ENCODE measurements around the gene VTN.
A peak's percentile ranks its signal among the peaks of the same experiment; 100 is the strongest.
"Not testable (repeated sequence)": the region's sequence is repeated elsewhere in the genome, so short reads cannot be mapped to it uniquely, and the experiment has no call there.

The VTN gene

DNA sequence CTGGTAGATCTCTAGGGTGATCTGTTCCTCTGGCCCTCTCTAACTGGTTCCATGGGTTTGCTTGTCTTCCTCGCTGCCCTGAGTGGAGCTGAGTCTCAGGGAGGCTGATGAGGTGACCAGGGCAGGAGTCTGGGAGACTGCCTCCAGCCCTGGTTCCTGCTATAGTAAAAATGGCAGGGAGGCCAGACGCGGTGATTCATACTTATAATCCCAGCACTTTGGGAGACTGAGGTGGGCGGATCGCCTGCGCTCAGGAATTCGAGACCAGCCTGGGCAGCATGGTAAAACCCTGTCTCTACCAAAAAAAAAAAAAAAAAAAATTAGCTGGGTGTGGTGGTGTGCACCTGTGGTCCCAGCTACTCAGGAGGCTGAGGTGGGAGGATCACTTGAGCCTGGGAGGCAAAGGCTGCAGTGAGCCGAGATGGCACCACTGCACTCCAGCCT, 31.3 kb downstream of the VTN start:
- DNase-seq = not testable (repeated sequence)

DNA sequence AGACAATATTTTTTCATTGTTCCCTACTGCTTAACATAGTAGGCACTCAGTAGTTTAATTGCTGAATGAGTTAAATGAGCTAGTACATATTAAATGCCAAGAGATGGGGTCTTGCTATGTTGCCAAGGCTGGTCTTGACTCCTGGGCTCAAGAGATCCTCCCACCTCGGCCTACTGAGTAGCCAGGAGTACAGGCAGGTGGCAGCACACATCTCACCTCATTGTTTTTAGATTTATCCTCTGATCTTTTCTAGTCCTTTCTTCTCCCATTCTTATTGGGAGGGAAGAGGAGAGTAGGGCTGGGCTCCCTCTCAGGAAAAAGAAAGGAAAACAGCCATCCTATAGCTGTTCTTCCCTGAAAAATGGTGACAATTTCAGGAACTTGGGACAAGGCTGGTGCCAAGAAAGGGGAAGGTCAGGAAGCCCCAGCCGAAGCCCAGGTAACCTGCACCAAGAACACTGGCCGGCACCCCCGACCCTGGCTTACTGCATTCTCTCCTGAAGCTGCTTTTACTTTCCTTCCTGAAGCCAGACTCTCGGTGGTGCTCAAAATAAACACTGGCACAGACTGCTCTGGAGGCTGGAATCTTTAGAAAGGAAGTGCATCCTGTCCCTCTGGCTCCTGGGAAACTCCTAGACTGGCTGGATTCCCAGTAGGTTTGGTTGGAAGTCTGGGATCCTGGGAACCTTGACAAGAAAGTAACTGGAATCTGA, 31.9 kb downstream of the VTN start:
- no peak for DNase-seq

DNA sequence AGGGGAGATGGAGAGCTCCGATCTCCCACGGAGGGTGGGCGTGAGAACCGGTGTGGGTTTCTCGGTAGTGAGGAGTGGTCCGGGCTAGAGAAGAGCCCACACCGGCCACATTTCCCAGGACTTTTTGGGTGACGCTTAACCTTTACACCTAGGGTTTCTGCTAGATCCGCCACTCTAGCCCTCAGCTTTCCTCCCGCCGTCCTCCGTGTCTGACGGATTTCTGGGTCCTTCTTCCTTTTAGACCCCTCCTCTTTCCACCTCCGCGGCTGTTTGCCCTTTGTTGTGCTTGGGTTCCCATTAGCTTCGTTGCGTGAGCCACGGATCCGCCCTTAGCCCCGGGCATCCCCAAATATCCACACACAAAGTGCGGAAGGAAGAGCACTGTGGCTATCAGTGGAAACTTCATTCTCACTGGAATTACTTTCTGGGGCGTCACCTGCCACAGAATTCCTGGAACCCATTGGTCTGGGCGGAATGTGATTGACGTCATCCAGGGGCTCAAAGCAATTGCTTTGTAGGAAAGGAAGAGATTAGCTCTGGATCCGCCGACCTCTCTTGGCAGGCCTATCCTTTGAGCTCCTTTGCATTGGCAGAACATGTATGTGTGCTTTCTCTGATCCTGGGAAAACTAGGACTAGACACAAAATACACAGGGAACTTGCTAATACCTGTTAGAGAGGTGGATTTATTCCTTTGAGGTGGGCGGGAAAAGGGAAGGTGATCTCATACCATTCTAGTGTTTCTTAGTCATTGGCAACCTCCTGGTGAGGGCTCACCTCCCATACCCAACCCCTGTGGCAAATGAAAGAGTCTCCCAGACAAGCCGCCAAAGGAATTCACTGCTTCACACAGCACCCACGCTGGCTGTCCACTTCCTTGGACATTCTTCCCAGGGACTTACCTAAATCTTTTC, 33.9 kb downstream of the VTN start:
- peak; percentile 42 for DNase-seq

DNA sequence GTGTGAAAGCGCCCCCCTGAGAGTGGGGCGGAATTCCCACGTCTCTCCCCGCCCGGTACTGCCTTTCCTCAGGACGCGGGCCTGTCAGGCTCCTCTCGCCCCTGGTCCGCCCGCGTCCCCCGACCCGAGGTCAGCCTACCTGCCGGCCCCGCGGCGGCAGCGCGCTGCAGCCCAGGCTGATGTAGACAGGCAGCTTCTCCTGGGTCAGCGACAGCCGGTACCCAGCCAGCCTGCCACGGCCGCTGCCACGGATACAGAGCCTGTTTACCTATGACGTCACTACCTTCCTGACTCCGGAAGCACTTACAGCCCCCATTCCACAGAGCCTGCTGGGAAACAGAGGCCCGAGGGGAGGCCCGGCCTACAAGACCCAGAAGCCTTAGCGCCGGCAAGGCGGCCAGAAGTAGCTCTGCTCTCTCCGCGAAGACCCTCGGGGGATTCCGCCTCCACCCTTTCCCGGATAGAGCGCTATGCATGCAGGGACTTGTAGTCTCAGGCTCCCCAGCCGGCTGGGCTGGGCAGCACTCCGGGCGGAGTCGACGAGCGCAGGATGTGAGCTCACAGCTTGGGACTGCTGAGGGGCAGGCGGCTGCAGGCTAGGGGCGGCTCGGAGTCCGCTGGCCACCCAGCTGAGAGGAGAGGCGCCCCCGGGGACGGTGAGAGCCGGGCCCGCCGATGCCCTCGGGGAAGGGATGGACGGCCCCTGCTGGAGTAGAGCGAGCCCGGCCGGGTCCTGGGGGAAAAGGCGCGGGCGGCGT, 34.7 kb downstream of the VTN start, which contains the start of the genes IFT20 and TNFAIP1:
IFT20 (minus strand) TSS at position 272 of the 758 bp plus-strand sequence. CDS start 3,487 bp downstream, outside the sequence.
TNFAIP1 (plus strand) TSS at position 561 of the 758 bp plus-strand sequence. CDS start 3,761 bp downstream, outside the sequence.
- DNase-seq = peak; percentile 99

DNA sequence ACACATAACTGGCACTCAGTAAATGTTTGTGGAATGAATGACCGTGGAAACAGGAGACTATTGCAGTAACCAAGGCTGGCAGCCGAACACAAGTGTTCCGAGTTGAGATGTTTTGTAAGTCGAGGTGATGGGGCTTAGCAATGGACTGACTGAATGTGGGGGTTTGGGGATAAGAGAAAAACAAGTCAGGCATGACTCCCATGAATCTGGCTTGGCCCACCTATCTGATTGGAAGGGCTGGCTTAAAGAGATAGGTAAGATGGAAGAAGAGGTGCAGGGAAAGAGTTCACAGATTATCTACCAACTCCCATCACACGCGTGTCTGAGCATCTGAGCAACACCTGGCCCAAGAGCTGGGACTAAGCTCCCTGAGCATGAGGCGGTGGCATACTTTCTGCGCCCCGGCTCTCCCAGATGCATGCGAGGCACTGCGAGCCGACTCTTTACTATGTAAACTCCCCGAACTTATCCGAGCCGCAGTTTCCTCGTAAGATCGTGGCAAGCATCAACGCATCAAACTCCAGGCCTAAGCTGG, 35.4 kb downstream of the VTN start:
- no peak for DNase-seq

DNA sequence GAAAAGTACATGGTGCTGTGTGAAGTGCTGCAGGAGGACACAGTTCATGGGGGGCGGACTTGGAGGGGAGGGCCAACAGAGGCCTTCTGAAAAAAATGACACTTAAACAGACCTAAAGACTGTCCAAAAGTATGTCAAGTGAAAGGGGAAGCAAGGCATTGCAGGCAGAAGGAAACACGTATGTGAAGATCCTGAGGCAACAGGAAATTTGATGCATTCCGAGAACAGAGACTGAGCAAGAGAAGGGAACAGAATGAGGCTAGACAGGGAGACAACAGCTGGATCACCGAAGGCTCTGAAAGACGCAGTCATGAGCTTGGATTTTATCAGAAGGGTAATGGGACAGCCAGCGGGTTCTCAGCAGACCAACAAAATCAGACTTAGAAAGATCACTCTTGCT, 35.9 kb downstream of the VTN start:
- no peak for DNase-seq

DNA sequence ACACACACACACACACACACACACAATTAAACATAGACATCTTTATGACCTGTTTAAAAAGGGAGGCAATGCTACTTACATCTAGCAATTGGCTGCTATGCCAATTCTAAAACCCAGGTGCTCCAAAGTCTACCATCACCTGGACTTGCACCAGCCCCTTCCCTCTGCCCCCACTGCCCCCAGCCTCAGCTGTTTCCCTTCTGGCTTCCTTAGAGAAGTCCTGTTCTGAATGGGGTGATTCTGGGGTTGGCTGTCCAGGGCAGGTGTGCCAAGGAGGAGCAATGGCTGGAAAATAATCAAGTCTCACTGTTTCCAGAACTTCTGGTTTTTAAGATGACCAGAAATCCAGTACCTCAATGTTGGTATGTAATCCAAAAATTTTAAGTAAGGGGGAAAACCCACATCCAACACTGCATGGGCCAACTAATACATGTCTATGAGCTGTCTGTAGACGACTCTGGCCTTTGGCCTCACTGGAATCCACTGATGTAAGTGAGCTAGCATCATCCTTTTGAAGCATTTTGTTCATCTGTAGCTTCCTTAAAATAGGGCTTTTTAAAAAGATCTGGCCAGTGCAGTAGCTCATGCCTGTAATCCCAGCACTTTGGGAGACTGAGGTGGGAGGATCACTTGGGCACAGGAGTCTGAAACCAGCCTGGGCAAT, 36.9 kb downstream of the VTN start:
- no peak for DNase-seq

DNA sequence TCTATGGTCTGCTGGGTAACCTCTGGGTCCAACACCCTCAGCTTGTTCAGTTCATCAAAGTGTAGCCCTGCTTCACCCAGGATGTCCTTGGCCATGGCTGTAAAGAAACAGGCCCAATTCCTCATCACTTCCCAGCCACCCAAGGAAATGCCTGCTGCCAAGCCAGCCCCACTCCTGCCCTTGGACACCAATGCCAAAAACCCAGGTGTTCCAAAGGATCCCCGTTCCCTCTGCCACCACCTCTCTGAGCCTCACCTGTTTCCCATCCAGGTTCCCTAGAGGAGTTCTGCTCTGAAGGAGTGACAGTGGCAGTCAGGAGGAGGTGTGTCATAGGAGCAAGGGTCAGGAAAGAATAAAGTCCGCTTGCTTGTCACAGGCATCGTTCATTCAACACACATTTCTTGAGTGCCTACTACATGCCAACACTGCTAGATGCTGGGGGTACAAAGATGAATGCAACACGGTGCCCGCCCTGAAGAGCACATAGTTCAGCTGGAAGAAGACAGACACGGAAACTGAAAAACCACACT, 38.2 kb downstream of the VTN start:
- DNase-seq = no peak

DNA sequence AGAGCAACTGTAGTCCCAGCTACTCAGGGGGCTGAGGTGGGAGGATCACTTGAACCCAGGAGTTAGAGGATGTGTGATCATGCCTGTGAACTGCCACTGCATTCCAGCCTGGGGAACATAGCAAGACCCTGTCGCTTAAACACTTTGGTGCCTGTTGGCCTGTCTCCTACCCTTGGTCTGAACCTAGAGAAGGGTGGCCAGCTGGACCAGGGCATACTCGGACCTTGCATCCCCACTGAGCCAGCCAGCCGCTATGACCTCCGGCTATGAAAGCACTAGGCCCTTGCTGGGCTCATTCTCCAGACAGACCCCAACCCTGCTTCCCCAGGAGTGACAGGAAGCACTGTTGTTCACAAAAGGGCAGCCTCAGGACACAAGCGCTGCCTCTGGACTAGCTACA, 39.4 kb downstream of the VTN start:
- no peak for DNase-seq

DNA sequence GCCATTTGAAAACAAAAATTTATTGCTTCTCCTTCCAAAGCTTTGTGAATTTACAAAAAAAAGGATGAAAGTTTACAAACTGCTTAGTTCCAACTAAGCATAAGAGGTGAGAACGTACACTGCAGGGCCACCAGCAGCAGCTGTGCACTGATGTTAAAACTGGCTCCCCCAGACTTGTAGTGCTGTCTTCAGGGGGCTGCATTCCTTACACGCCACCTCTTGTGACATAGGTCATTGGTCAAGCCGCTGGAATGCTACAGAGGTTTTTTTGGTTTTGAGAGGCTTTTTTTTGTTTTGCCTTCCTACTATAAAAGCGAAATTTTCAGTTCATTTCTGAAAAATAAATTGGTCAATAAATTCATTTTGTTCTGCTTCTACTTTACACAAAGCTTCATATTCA, 41.8 kb downstream of the VTN start:
- no peak for DNase-seq

DNA sequence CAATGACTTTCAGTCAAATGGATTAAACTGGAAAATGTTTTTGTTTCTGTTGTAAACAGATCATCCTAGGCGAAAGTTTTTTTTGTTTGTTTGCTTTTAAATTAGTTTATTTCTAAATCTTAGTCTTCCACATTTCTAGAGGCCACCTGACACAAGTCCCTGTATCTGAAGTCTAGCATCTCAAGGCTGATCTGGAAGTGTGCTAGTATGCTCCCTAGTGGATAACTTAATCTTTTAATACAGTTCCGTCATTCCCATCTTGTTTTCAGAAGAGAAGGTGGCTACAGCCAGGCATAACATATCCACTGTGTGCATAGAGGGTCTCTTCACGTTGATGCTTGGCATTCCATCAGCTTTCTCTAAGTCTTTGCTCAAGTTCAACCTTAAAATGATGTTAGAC, 42.4 kb downstream of the VTN start:
- DNase-seq = no peak

DNA sequence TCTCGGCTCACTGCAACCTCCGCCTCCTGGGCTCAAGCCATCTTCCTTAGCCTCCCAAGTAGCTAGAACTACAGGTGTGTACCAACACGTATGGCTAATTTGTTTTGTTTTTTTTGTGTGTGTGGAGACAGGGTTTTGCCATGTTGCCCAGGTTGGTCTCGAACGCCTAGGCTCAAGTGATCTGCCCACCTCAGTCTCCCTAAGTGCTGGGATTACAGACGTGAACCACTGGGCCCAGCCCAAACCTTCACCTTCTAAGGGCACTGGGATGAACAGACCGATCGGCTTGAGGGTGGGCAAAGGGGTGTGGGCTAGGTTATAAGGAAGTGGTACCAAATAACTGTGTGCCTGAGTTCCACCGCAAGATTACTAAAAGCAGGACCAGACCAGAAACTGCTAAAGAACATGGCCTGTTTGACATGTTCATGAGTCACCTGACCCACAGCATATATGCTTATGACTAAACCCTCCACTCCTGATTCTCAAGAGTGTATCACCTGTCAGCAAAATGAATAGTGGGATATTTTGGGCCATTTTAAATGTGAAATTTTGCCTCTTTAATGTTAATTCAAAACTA, 43.0 kb downstream of the VTN start:
- no peak for DNase-seq

DNA sequence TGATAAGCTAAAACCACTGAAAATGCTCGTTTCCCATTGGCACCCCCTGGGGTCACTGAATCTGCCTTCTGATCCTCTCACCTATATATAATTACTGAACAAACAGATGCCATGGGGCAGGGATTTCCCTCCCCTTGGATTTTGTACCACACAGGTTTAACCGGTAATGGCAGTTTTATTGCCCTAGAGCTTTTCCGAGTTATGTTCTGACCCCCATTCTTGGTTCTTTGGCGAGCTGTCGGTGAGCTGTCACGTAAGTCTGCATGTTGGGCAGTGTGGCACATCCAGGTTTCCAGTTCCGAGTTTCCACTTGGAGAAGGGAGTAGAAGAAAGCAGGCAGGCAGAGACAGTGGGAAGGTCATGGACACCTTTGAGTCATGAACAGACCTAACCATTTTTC, 44.0 kb downstream of the VTN start:
- no peak for DNase-seq

DNA sequence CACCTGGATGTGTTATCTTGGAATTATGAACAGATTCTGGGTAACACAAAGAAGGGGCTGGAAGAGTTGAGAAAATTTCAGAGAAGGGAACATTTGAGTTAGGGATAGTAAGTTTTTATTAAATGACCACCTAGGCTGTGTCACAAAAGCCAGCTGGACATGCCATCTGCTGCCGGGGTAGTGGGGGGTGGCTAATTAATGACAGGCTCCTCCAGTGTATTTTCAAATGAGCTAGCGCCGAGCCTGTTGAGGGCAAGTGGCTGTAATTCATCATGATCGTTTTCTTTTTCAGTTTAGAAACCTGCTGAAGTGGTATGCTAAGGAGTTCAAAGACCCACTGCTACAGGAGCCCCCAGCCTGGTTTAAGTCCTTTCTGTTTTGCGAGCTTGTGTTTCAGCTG, 44.9 kb downstream of the VTN start:
- DNase-seq = no peak

DNA sequence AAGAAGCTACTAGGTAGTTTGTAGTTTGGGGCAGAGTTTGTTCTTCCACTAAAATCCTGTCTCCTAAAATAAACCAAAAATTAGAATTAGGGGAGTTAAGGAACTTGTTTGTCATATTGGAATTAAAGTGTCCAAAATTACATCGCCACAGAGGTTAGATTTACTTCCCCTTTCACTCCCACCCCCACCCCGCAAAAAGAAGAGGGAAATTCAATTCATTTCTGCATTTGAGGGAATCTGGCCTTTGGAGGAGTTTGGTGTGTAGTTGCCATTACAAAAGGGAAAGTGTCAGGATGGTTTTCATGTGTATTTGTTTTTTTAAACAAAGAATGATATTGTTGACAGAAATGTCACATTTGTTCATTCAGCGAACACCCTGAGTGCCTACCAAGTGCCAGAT, 45.3 kb downstream of the VTN start:
- DNase-seq = no peak

DNA sequence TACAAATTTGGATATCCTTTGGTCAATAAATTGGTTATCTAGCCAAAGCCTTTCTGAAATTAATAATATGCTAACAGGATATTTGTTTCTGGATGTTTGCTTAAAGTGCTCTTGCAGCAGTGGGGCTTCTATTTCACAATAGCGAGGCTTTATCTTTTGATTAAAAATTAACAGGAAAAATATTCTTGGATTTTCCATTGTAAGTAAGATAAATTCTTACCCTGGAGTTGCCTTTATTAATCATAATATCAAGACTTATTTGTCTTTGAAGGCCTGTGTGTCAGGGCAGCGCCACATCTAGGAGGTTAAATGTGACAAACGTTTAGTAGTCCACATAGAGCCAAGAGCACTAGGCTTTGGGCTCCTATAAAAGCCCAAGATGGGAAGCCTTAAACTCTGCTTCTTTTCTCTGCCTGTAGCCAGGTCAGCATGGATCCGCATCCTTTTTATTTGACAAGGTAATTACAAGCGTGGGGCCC, 45.8 kb downstream of the VTN start:
- no peak for DNase-seq

DNA sequence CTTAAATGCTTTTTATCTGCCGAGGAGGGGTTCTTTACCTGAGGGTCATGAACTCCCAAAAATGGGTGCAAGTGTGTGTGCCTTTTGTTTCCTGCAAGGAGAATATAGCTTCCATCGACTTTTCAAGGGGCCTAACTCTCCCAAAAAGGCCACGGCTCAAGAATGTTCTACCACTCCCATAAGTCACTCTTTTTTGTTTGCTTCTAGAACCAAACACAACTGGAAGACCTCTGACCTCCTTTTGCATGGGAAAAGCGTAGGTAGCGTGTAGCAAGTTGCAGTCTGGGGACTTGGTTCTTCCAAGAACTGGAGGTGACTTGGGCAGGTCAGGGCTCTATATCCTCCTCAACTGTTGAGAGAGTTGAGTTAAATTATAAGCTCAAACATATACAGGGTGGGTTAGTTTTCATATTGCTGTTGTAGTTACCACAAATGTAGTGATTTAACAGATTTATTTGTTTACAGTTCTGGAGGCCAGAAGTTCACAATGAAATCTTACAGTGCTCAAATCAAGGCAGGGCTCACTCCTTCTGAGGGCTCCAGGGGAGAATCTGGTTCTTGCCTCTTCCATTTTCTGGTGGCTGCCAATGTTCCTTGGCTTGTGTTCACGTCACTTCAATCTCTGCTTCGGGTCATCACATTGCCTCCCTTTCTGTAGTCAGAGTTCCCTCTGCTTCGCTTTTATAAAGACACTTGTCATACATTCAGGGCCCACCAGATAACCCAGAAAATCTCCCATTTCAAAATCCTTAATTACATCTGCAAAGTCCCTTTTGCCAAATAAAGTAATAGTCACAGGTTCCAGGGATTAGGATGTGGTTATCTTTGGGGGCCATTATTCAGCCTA, 49.7 kb downstream of the VTN start:
- DNase-seq = no peak

DNA sequence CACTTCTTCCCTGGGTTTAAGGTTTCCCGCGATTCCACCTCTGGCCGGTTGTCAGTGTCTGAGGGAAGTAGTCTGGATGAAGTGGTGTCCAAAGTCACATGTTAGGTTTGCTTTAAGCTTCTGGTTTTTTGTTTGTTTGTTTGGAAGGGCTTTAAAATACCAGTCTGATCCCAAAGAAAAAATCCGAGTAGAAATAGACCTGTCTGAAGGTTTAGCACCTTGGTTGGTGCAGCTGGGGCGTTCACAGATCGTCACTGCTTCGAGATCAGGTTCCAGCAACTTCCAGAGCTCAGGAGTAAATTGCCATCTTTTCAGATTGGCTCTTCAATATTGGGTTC, 50.5 kb downstream of the VTN start:
- DNase-seq = no peak

DNA sequence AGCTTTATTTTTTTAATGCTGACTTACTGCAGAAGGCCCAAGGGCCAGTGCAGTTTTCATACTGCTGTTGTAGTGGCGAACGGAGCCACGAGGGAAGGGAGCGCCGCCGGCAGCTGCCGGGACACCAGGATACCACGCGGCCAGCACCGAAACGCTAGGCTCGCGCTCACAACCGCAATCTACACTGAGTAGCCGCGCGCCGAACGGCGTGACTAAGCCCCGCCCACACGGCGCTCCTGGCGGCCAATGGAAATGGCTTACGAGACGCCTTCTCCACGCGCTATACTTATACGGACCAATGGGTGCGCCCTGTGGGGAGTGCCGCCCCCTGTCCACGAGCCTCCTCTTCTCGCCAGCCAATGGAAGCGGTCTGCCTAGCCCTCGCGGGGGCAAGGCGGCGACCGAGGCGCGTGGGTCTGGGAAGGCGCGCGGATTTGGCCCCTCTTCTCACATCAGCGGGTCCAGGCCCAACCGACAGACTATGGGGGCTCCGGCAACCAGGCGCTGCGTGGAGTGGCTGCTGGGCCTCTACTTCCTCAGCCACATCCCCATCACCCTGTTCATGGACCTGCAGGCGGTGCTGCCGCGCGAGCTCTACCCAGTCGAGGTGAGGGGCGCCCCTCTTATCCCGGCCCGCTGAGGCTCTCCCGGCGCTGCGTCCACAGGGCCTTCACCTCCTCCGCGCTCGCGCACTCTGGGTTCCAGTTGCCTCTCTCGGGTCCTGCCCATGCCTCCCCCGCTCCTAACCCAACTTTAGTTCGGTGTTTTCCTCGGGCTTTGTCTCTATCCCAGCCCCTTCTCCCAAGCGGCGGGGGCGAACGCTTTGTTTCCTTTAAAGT, 51.1 kb downstream of the VTN start, which contains the start of gene TMEM97:
TMEM97 (plus strand) TSS at position 442 of the 839 bp plus-strand sequence; CDS start at position 482, 40 bp downstream.
- peak; percentile 99 for DNase-seq
